Skin of body (tissue), 2 donors: ENCODE measurements around the gene MGAT5B. TPM values are rescaled to one million over a fixed set of nuclear protein-coding genes. Genes with fewer than 3 reads are reported as not detected.
"Not testable (repeated sequence)": the region's sequence is repeated elsewhere in the genome, so short reads cannot be mapped to it uniquely, and the experiment has no call there.

Source experiments
- DNase-seq: peaks from one replicate; lab custom pipeline; 2025; lab: John Stamatoyannopoulos, UW
- total RNA-seq: library from RNA; depleted of rRNA; stranded (reverse); fragments of >200 nt; gene quantifications from one replicate; pipeline ENCODE4 v1.2.3, GENCODE V29; 2014

Gene MGAT5B, protein sequence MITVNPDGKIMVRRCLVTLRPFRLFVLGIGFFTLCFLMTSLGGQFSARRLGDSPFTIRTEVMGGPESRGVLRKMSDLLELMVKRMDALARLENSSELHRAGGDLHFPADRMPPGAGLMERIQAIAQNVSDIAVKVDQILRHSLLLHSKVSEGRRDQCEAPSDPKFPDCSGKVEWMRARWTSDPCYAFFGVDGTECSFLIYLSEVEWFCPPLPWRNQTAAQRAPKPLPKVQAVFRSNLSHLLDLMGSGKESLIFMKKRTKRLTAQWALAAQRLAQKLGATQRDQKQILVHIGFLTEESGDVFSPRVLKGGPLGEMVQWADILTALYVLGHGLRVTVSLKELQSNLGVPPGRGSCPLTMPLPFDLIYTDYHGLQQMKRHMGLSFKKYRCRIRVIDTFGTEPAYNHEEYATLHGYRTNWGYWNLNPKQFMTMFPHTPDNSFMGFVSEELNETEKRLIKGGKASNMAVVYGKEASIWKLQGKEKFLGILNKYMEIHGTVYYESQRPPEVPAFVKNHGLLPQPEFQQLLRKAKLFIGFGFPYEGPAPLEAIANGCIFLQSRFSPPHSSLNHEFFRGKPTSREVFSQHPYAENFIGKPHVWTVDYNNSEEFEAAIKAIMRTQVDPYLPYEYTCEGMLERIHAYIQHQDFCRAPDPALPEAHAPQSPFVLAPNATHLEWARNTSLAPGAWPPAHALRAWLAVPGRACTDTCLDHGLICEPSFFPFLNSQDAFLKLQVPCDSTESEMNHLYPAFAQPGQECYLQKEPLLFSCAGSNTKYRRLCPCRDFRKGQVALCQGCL
- total RNA-seq = 0.69 TPM

DNA sequence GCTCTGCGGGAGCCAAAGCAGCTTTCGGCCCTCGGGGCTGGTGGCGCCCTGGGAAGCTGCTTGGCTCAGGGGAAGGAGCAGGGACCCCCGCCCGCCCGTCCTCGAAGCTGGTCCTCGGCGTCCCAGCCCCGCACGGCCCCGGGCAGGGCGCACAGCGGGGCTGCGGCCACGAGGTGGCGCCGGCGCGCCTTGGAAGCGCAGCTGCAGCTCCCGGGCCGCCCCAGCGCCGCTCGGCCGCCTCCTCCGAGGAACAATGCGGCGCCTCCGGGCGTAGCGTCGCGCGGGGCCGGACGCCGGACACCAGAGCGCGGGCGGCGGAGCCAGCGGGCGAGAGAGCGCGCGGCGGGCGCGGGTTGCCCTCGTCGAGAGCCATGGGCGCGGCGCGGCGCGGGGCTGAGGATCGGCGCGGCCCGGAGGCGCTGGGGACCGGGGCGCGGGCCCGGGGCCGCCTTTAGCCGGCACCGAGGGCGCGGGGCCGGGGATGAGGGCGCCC, at the start of gene MGAT5B:
TSS of gene MGAT5B (plus strand) at position 229 of the 493 bp plus-strand sequence. CDS start 626 bp downstream, outside the sequence.
- DNase-seq = peak; percentile 46

- DNase-seq = no peak
These were observed 48.2 kb upstream of the MGAT5B start for GRCh38 chr17:76820039-76820438.

GRCh38 chr17:76820561-76820960, 47.6 kb upstream of the MGAT5B start:
- DNase-seq = no peak

GRCh38 chr17:76822184-76822778, 45.9 kb upstream of the MGAT5B start:
- no peak for DNase-seq

- DNase-seq = no peak
These were observed 44.1 kb upstream of the MGAT5B start for GRCh38 chr17:76824093-76824492.

DNA sequence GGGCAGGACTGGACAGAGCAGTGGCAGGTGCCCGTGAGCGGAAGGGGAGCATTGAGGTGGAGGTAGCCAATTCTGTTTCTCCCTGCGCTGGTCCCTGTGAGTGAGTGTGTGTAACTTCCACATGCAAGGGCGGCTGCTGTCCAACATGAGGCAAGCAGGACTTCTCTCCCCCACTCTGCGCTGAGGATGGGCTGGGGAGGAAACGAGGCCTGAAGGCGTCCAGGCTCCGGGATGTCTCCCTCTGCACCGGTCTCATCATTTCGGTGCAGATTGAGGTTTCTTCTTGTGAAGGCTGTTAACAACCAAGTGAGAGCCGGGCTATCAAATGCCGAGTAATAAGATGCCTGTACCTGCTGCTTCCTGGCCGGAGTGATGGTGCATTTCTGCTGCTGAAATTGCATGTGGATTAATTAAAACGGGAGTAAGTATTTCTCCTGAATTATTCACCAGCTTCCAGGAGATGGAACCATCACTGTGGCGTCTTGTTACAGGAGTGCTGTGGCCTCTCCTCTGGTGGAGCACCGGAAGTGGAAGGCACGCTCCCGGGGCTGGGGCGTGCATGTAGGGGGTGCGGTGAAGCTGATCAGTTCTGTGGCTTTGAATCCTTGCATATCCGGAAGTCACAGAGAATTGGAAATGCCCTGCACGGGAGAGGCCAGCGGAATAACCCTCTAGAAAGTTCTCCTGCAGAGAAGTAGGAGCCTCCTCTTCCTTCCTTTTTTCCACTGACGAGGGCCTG, 41.7 kb upstream of the MGAT5B start:
- no peak for DNase-seq

GRCh38 chr17:76827736-76828135, 40.5 kb upstream of the MGAT5B start:
- no peak for DNase-seq

GRCh38 chr17:76830987-76831715, 37.1 kb upstream of the MGAT5B start:
- DNase-seq = no peak

- DNase-seq = no peak
These were observed 35.1 kb upstream of the MGAT5B start for GRCh38 chr17:76833034-76833644.

DNA sequence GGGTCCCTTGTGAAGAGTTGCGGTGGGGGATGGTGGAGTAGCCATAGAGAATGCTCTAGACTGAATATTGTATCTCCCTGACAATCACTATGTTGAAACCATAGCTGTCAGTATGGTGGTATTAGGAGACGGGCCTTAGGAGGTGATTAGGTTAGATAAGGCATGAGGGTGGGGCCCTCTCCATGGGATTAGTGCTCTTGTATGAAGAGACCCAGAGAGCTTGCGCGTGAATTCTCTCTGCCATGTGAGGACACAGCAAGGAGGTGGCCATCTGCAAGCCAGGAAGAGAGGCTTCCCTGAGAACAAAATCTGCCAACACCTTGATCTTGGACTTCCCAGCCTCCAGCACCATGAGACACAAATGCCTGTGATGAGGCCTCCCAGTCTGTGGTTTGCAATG, 34.5 kb upstream of the MGAT5B start:
- DNase-seq = no peak

GRCh38 chr17:76834870-76835269, 33.3 kb upstream of the MGAT5B start:
- peak; percentile 71 for DNase-seq

DNA sequence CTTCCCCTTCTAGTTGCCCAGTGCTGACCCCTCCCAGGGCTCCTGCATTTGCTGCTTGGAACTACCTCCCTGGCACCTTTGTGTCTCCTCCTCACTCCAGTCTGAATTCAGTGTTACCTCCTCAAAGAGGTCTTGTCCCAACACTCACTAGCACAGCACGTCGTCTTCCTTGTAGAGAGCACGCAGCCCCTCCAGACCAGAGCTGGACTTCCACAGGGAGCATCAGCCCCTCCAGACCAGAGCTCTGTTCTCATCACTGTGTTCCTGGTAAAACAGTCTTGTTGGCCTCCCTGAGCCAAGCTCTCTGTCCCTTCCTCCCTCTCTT, 27.8 kb upstream of the MGAT5B start:
- no peak for DNase-seq

GRCh38 chr17:76840884-76841775, 27.1 kb upstream of the MGAT5B start:
- DNase-seq = no peak

DNA sequence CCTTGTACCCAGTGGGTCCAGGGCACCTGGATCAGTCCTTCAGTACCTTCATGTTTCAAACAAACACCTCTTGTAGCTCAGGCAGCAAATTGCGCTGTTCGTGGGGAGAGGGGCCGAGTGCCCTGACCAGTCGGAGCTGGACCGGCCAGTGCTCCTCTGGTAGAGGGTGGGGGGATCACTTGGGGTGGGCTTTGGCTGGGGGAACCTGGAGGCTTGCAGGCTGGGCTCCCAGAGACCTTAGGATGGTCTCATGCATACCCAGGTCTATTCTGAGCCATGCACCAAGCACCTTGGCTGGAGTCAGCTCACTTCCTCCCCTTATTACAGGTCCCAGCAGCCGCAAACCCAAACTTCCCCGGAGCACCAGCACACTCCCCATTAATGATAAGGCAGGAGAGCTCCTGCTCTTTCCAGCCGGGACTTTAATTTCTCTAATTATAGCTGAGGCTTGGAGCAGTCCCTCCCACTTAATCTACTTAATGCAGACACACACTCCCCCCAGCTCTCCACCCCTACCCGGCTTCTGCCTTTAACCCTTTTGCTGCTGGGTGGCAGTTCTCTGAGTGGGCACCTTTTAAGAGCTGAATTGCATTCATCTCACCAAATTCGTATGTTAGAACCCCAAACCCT, 26.3 kb upstream of the MGAT5B start:
- DNase-seq = no peak

DNA sequence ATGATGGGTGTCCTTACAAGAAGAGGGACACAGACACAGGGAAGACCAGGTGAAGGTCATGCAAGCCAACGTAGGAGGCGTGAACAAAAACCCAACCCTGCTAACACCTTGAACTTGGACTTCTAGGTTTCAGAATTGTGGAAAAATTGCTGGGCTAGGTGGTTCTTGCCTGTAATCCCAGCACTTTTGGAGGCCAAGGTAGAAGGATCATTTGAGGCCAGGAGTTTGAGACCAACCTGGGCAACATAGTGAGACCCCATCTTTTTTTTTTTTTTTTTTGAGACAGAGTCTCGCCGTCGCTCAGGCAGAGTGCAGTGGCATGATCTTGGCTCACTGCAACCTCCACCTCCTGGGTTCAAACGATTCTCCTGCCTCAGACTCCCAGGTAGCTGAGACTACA, 25.1 kb upstream of the MGAT5B start:
- not testable (repeated sequence) for DNase-seq

DNA sequence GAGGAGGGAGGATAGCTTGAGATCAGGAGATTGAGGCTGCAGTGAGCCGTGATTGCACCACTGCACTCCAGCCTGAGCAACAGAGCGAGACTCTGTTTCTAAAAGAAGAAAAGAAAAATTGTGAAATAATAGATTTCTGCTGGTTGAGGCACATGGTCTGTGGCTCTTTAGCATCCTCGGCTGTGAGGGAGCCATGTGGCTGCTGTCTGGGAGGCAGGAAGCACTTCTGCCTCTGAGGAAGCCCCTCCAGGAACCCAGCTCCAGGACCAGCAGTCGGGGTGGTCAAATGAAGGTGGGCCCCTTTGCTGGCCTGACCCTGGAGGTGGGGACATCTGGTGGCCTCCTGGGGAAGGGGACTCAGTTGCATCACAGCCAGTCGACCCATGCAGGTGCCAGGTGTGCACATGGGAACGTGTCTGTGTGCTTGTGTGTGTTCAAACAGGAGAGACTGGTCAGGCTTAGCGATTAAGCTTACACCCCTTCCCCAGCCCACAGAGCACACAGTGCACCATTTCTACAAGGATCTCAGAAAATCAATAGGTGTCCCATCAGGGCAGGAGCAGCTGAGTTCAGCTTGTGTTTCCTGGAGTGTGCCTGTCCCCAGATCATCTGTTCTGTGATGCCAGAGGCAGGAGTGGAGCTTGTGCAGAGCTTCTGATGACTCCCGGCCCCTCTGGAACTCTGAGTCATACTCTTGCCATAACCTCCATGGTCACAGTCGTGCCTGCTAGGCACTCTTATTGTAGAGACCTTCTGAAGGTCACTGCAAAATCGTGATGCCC, 24.3 kb upstream of the MGAT5B start:
- DNase-seq = no peak

DNA sequence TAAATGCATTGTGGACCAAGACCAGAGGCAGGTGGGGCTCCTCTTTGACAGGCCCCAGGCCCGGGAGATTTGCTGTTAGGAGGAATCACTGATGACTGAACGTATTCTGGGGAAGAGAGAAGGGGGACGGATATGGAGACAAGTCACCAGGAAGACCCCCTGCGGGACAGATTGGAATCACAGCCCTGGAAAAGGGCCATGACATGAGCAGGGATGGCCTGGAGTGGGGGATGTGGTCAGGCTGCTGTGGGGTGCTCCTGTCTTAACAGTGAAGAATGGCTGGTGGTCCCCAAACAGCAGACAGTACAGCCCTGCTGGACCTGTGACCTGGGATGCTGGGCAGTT, 23.7 kb upstream of the MGAT5B start:
- no peak for DNase-seq

- no peak for DNase-seq
These were observed 23.4 kb upstream of the MGAT5B start for GRCh38 chr17:76844846-76845245.
